Islet precursor cell (in vitro differentiated cells): ENCODE measurements around the gene DEGS2.
"Not testable (repeated sequence)": the region's sequence is repeated elsewhere in the genome, so short reads cannot be mapped to it uniquely, and the experiment has no call there.

Experiments
- DNase-seq: peaks from one replicate; pipeline ENCODE4 v3.0.0-alpha.2; 2018

Gene DEGS2

GRCh38 chr14:100178691-100179090 lies 19.2 kb upstream of the DEGS2 start:
- DNase-seq: no peak

DNA sequence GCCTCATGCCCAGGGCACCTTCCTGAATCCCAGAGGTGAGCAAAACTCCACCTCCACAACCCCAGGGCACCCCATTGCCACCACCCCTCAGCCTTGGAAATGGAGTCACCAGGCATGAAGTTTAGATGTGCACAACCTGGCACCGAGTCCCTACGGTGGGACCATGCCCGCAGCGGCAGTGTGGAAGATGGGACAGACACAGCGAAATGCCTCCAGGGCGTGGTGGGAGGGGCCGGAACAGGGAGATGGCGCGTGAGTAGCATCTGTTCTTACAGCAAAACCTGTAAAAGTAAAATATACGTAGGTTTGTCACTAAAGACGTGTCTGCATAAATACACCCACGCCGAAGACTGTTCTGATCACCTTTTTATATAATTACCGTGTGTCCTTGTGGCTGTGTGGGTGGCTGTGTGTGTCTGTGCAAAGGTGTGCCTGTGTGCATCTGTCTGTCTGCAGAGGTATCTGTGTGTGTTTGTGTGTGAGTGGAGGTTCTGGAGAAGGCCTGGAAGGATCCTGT lies 17.4 kb upstream of the DEGS2 start:
- DNase-seq: no peak

GRCh38 chr14:100173353-100173752 lies 13.9 kb upstream of the DEGS2 start:
- DNase-seq: no peak

DNA sequence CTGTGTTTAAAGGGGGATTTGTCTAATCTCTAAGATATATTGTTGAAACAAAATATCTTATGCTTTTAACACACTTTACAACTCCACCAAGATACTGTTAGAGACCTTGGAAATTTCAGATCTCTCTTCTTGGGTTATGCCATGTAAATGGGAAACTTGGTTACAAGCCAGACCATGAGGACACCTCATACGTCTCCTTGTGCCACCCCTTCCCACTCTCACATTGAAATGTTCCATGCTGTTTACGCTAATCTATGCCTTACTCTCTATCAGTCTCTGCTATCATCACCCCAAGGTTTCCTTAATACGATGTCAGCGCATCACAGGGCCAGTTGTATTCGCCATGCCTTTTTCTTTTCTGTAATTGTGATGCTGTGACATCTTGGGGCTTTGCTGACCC lies 13.4 kb upstream of the DEGS2 start:
- no peak for DNase-seq

DNA sequence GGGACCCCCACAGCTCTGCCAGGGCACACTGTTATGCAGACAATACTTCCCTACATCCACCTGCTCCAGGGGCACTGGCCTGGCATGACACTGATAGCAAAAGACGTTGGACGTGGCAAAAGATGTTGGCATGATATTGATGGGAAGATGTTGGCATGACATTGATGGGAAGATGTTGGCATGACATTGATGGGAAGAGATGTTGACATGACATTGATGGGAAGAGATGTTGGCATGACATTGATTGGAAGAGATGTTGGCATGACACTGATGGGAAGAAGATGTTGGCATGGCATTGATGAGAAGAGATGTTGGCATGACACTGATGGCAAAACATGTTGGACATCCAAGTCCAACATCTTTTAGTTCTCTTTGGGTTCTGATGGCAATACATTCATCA lies 11.4 kb upstream of the DEGS2 start:
- DNase-seq: no peak

- no peak for DNase-seq
Measured at GRCh38 chr14:100168506-100168905, 9.1 kb upstream of the DEGS2 start.

- no peak for DNase-seq
Measured at GRCh38 chr14:100165831-100166440, 6.5 kb upstream of the DEGS2 start.

- DNase-seq: peak; percentile 71
Measured at GRCh38 chr14:100165376-100165775, 5.9 kb upstream of the DEGS2 start.

- DNase-seq: no peak
Measured at GRCh38 chr14:100160534-100160916, 1.1 kb upstream of the DEGS2 start.

- no peak for DNase-seq
Measured at GRCh38 chr14:100159865-100160533, 554 bp upstream of the DEGS2 start.

- no peak for DNase-seq
Measured at GRCh38 chr14:100158566-100159093, 815 bp downstream of the DEGS2 start.

DNA sequence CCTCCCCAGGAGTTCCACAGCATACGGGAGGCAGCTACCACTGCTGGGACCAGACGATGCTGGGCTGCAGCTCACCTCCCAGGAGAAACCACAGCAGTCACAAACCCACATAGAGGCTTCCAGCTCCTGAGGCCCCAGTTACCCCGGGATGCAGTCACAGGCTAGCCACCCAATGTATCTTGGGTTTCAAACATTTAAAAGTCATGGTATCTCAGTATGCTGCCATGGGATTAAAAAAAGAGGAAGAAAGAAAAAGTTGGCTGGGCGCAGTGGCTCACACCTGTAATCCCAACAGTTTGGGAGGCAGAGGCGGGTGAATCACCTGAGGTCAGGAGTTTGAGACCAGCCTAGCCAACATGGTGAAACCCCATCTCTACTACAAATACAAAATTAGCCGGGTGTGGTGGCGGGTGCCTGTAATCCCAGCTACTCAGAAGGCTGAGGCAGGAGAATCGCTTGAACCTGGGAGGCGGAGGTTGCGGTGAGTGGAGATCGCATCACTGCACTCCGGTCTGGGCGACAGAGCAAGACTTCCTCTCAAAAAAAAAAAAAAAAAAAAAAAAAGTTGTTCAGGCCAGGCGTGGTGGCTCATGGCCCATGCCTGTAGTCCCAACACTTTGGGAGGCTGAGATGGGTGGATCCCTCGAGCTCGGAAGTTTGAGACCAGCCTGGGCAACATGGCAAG lies 1.8 kb downstream of the DEGS2 start:
- DNase-seq: not testable (repeated sequence)

DNA sequence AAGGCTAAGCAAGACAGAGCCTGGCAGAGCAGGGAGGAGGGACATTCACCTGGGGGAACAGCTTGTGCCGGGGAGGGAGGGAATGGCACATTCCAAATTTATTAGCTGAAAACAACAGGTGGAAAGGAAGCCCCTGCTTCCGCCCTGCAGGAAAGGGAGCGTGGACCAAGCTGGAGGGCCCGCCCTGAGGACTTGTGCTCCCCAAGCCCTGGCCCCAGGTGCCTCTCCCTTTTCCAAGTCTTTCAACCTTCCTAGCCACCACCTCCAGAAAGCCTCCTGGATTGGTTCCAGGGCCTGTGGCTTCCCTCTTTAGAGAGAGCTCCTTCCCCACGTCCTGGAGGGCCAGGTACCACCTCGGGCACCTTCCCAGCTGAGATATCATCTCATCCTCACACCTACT lies 2.7 kb downstream of the DEGS2 start:
- no peak for DNase-seq

- no peak for DNase-seq
Measured at GRCh38 chr14:100155756-100156616, 3.5 kb downstream of the DEGS2 start.

GRCh38 chr14:100155049-100155621 lies 4.3 kb downstream of the DEGS2 start:
- DNase-seq: peak; percentile 78

DNA sequence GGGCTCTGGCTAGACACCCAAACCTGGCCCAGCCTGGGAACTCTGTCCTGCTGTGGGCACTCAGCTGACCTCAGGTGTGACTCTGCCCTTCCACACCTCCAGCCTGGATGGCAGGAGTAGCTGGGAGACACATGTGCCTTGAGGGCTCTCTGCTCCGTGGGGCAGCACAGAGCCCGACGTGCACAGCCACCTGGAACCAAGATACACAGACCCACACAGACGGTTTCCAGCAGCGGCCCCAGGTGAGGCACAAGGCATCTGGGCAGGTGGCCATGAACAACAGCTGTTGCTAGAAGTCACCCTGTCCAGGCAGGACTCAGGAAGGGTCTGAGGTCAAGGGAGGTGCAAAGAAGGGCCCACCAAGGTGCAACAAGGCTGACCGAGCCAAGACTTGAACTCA lies 5.9 kb downstream of the DEGS2 start:
- DNase-seq: no peak

- DNase-seq: no peak
Measured at GRCh38 chr14:100152091-100152490, 7.4 kb downstream of the DEGS2 start.

DNA sequence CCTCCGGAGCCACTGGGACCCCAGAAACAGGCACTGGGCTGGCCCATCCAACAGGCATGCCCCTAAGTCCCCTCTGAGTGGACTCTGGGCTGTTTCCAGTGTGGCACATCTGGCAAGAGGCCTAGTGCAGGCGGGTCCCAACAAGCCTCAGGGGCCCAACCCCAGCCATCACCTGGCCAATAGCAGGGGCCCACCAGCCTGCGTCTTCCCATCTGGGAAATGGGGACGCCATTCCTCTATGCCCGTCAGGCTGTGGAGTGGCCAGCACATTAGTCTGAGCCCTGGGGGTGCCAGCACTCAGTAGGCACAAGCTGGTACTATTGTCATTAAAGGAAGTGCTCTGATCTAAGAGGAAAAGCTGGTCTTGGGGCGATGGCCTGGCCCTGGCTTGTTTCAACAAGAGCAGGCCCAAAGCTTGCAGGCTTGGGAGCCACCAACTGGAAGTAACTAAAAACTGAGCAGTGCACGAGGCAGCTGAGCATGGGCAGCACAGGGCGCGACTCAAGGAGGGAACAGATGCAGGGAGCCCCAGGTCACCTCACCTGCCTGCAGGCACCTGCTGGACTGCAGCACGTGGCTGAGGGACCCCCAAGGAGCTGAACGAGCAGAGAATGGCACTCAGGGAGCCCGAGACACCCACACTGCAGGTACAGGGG lies 8.4 kb downstream of the DEGS2 start:
- DNase-seq: no peak

DNA sequence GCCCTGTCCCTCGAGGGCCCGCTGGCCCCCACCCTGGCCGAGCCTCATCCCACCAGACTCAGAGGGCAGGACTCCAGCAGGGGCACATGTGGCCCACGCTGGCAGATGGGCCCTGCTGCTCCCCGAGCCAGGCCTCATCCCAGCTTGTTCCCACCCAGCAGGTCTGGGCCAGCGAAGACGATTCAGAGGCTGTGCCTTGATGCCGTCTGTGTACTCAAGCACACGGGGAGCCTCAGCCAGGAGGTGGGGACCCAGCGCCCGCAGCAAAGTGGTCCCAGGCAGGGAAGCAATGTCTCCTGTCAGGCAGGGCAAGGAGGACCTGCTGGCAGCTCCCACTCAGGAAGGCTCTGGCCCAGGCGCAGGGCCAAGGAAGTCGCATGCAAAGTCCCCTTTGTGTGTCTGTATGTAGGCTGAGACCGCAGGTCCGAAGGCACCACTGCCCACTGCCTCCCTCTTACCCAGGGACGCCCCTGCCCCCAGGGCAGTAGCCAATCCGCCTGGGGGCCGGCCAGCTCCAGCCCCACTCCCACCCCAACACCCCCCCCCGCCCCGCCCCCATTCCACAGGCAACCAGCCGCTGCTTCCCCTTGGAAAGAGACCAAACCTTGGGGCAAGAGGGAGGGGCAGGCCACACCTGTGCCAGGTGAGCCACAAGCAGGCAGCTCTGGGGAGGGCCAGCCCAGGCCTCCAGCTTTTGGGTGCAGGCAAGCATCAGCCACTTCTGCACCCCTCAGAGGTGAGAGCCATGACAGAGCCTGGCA lies 9.4 kb downstream of the DEGS2 start:
- DNase-seq: no peak

DNA sequence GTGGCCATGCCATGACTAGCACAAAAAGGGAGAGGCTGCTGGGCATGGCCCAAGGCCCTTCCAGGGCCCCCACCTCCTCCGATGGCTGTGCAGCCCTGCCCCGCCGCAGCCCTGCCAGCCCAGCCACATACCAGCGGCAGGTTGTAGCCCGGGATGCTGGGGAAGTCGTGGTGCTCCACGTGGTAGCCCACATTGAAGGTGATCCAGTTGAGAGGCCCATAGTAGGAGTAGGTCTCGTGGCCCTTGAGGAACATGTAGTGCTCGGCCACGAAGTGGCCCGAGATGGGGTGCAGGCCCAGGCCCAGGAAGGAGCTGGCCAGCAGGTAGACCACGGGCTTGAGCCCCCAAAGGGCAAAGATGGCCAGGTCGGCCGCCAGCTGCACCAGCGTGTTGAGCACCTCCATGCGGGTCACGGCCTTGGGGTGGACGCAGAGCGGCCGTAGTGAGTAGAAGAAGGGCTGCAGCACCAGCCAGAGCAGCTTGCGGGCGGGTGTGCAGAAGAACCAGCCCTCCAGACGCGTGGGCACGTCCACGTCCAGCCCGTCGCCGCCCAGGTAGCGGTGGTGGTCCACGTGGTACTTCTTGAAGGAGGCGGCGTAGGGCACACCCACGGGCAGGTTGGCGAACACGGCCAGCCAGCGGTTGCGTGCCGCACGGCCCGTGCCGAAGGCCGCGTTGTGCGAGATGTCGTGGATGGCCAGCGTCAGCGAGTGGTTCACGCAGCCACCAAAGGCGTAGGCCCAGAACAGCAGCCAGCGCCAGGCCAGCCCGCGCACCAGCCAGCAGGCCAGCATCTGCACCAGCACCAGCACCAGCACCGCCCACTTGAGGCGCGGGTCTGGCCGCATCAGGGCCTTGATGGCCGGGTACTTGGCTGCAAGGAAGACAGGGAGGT lies 10.4 kb downstream of the DEGS2 start:
- no peak for DNase-seq
